Adrenal gland (tissue), 5 donors: ENCODE measurements around the gene FGF12.

Experiments
- POLR2A ChIP-seq, 2 donors: fragments of 450-650 bp; IDR thresholded peaks; one replicate each; pipeline ENCODE4 v1.6.1; 2017; ENCODE audit warnings: antibody characterized with exemption in 2 of 2, mild to moderate bottlenecking in 2 of 2, moderate library complexity in 1 of 2
- TF ChIP-seq, protein P1 (sequence below), 6 experiments: fragments of 450-650 bp in 4 of 6; fragments of 200-600 bp in 2 of 6; sonication (generic) in 1 of 6; IDR thresholded peaks; 1 replicate in 5 of 6; 2 replicates in 1 of 6; pipeline versions ENCODE4 v1.5.1 to v1.8.0; 2016 to 2021; ENCODE audit warnings: antibody characterized with exemption in 6 of 6, mild to moderate bottlenecking in 2 of 6, moderate library complexity in 1 of 6
- donor health status: DM: no; HTN: no; CAD: no.

DNA sequence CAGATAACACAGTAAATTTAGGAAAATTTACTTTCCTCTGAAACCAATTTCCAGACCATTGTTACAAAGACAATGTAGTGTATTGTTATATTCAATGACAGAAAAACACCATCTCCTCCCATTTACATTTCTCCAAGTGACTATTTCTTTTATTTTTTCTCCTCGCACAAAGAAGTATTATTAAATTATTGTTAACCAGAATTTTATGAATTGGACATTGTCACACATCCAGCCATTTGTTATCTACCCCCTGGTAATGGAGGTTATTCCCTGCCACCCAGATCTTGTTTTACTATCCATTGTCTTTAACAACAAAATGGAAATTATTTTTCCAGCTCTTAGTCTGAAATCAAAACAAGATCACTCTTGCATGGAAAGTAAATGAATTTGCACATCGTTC lies 511.3 kb downstream of the FGF12 start:
- no peak for TF ChIP-seq POLR2A (IDR thresholded peaks at IDR 0.05)
- TF ChIP-seq, protein P1, sequence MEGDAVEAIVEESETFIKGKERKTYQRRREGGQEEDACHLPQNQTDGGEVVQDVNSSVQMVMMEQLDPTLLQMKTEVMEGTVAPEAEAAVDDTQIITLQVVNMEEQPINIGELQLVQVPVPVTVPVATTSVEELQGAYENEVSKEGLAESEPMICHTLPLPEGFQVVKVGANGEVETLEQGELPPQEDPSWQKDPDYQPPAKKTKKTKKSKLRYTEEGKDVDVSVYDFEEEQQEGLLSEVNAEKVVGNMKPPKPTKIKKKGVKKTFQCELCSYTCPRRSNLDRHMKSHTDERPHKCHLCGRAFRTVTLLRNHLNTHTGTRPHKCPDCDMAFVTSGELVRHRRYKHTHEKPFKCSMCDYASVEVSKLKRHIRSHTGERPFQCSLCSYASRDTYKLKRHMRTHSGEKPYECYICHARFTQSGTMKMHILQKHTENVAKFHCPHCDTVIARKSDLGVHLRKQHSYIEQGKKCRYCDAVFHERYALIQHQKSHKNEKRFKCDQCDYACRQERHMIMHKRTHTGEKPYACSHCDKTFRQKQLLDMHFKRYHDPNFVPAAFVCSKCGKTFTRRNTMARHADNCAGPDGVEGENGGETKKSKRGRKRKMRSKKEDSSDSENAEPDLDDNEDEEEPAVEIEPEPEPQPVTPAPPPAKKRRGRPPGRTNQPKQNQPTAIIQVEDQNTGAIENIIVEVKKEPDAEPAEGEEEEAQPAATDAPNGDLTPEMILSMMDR (IDR thresholded peaks at IDR 0.05): no peak
